Spleen (tissue), 7 donors: Measurements from ENCODE around the gene MBNL2.

Experiments
- CTCF ChIP-seq, 11 experiments: fragments of 200-600 bp in 7 of 11; fragments of 450-650 bp in 4 of 11; sonication (generic) in 4 of 11; IDR thresholded peaks in 8 of 11; conservative IDR thresholded peaks in 3 of 11; 1 replicate in 7 of 11; 2 replicates in 4 of 11; pipeline versions ENCODE4 v1.4.0 to v1.8.0; 2016 to 2021; ENCODE audit warnings: antibody characterized with exemption in 11 of 11, inconsistent platforms in 4 of 11, mild to moderate bottlenecking in 1 of 11
- POLR2A ChIP-seq, 3 donors: fragments of 450-650 bp; IDR thresholded peaks; one replicate each; pipeline ENCODE4 v1.5.1; 2017; ENCODE audit warnings: antibody characterized with exemption in 3 of 3, mild to moderate bottlenecking in 1 of 3
- donor health status: DM: no; HTN: no; CAD: no; lungs with moderate emphysema.
- donor health status: DM: no; HTN: no; CAD: no.
- donor health status: DM: no; HTN: no; CAD: no.

DNA sequence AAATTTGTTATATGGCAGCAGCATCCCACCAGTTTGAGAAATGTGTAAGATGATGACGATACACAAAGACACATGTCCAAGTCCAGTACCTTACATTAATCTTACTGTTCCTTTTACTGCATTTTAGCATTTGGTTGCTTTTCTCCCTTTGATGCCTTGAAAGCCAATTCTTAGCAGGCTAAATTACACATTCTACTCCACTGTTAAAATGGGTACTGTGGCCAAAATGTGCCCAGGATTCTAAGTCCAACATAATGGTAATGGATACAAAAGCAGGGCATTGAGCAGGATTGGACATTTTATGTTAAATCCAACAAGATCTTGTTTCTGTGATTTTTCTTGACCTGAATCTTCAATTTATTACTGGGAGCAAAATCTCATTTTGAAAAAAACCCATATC is 159.1 kb downstream of the MBNL2 start:
- TF ChIP-seq CTCF (IDR thresholded peaks at IDR 0.05 in 8 of 11, conservative IDR thresholded peaks at IDR 0.05 in 3 of 11) (no peak), POLR2A (IDR thresholded peaks at IDR 0.05) (no peak)
